ENCODE results near the gene ZNF639. TPM values are rescaled to one million over a fixed set of nuclear protein-coding genes. Genes with fewer than 3 reads are reported as not detected.

Gene ZNF639
- total and polyA plus RNA-seq, 10 of the 15 experiments (the other 5 are each of a cell fraction or from before 2014, with no cell fraction given): 16.3 to 61.2 (median 35.3) TPM

GRCh38 chr3:179347345-179348194 is 24.7 kb downstream of the ZNF639 start, which contains the start of gene MFN1 (continued):
- TF ChIP-seq PBX3 (IDR thresholded peaks at IDR 0.05; ENCODE audit: insufficient replicate concordance, low read depth, low read length) (no peak), SIN3A (IDR thresholded peaks at IDR 0.05; ENCODE audit: low read depth, low read length) (peak; percentile 48; the same call in 1 of the 2 replicates), PAX8 (IDR thresholded peaks at IDR 0.05) (no peak), MYC (IDR thresholded peaks at IDR 0.05; ENCODE audit: insufficient read depth, insufficient read length, insufficient replicate concordance, low read length, severe bottlenecking) (no peak), ZBTB11 (CRISPR knock-in tag; IDR thresholded peaks at IDR 0.05) (peak; percentile 57), ASH2L (IDR thresholded peaks at IDR 0.05; ENCODE audit: borderline replicate concordance, low read depth) (no peak), MAX (IDR thresholded peaks at IDR 0.05; ENCODE audit: low read depth, low read length) (peak; percentile 24; the same call in 1 of the 2 replicates), HDAC2 (IDR thresholded peaks at IDR 0.05) (no peak), IRF4 (IDR thresholded peaks at IDR 0.05; ENCODE audit: low read depth, low read length) (peak; percentile 50; the same call in 1 of the 2 replicates), E2F4 (IDR thresholded peaks at IDR 0.05; ENCODE audit: low read depth, low read length) (no peak), USF1 (IDR thresholded peaks at IDR 0.05; ENCODE audit: borderline replicate concordance, extremely low read length, insufficient read depth, low read depth, low read length) (no peak), SMARCA5 (IDR thresholded peaks at IDR 0.05) (no peak), REST (IDR thresholded peaks at IDR 0.05; ENCODE audit: low read depth, low read length) (no peak), POU2F2 (IDR thresholded peaks at IDR 0.05; ENCODE audit: borderline replicate concordance, low read depth, low read length) (peak; percentile 38; the same call in 1 of the 3 replicates)

All from GM12878 (cell line).